Measurements from ENCODE around the gene IPO13.

Gene IPO13

GRCh38 chr1:43934101-43934985 is 12.4 kb upstream of the IPO13 start:
- peak; percentile 90 for DNase-seq (ENCODE audit: extremely low spot score)
- peak; percentile 92 for TF ChIP-seq CTCF (IDR thresholded peaks at IDR 0.05; ENCODE audit: control extremely low read depth, extremely low read depth, low read depth, missing control alignments)
- CTCF ChIA-PET, result interaction anchor here (0.7 to 10.1 kb wide), 120 partner anchors 9 to 728 kb away, joined by 3 to 526 read pairs (median 6); partner anchors contain the start of genes ATP6V0B, CCDC24, DPH2 and HYI
- POLR2A ChIA-PET, result interaction anchor here (0.7 to 2.0 kb wide), 4 partner anchors 169 to 284 kb away, joined by 3 to 7 read pairs (median 4); partner anchors contain the start of gene KDM4A

GRCh38 chr1:43934986-43935324 is 11.8 kb upstream of the IPO13 start:
- no peak for DNase-seq (ENCODE audit: extremely low spot score)
- POLR2A ChIA-PET, result interaction anchor here (0.7 to 2.0 kb wide), 4 partner anchors 169 to 285 kb away, joined by 3 to 7 read pairs (median 4); partner anchors contain the start of gene KDM4A
- TF ChIP-seq CTCF (IDR thresholded peaks at IDR 0.05; ENCODE audit: control extremely low read depth, extremely low read depth, low read depth, missing control alignments), result no peak
- CTCF ChIA-PET, result interaction anchor here (0.7 to 10.1 kb wide), 112 partner anchors 10 to 716 kb away, joined by 3 to 526 read pairs (median 6); partner anchors contain the start of genes ATP6V0B, CCDC24, DPH2 and HYI

- POLR2A ChIA-PET, result interaction anchor here (2.0 kb wide), 1 partner anchor 172 kb away, joined by 7 read pairs; no protein-coding TSS in a partner anchor
- TF ChIP-seq CTCF (IDR thresholded peaks at IDR 0.05; ENCODE audit: control extremely low read depth, extremely low read depth, low read depth, missing control alignments), result no peak
- CTCF ChIA-PET, result interaction anchor here (1.0 to 10.1 kb wide), 56 partner anchors 11 to 709 kb away, joined by 3 to 526 read pairs (median 11); partner anchors contain the start of genes DPH2, IPO13, KDM4A and PTPRF
- no peak for DNase-seq (ENCODE audit: extremely low spot score)
Observed at GRCh38 chr1:43935711-43936427, 10.9 kb upstream of the IPO13 start.

- peak; percentile 62 for DNase-seq (ENCODE audit: extremely low spot score)
- TF ChIP-seq CTCF (IDR thresholded peaks at IDR 0.05; ENCODE audit: control extremely low read depth, extremely low read depth, low read depth, missing control alignments), result no peak
- ChIA-PET CTCF (interaction anchor here (2.7 to 10.1 kb wide), 9 partner anchors 10 to 411 kb away, joined by 11 to 526 read pairs (median 44); partner anchors contain the start of genes IPO13, KDM4A and PTPRF), POLR2A (no interaction called here)
Observed at GRCh38 chr1:43936431-43937151, 10.2 kb upstream of the IPO13 start.

GRCh38 chr1:43937179-43937865 is 9.4 kb upstream of the IPO13 start:
- ChIA-PET POLR2A (no interaction called here), CTCF (interaction anchor here (3.8 to 10.1 kb wide), 5 partner anchors 10 to 285 kb away, joined by 26 to 526 read pairs (median 61); partner anchors contain the start of genes IPO13 and KDM4A)
- no peak for TF ChIP-seq CTCF (IDR thresholded peaks at IDR 0.05; ENCODE audit: control extremely low read depth, extremely low read depth, low read depth, missing control alignments)
- no peak for DNase-seq (ENCODE audit: extremely low spot score)
